Stimulated activated CD4-positive, alpha-beta T cell treated with anti-CD3 and anti-CD28 coated beads, TNF-alpha, amount 100 ng/mL, for 48 hours (primary cell): Measurements from ENCODE around the gene SMAP1.

ENCODE experiments used
- DNase-seq, 3 donors: peaks; one replicate each; pipeline ENCODE4 v3.0.0-alpha.2; 2020; ENCODE audit warnings: low read depth in 3 of 3

The SMAP1 gene

DNA sequence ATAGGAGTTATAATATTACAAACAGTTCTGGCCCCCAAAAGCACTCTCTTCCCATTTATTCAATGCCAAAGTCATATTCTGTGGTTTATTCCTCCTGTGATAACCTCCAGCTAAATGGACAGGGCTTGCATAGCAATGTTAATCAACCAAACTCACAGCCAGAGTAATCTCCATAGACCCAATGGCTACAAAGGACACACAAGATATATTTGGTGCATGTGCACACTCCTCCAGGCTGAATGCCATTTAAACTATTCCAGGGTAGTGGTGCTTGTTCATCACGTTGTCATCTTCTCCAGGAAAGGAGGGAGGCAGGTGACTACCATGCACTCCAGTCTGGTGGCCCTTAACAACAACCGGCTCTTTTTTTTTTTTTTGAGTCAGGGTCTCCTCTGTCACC is 232.4 kb downstream of the SMAP1 start:
- no peak for DNase-seq

DNA sequence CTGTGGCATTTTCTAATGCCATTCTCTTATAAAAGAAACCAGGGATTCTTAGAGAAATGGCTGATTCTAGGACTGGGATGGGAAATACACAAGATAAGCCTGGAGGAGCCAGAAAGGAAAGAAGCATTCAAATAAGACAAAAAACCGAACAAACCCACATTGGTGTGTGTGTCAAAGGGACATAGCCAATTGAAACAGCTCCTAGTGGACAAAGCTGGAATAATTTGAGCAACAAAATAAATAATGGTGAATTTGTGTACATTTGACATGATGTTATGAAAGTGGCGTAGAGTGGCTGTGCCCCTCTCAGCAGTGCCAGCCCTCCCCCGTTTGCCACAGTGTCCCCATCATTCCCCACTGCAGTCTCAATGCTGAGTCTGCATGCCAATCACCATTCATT is 233.6 kb downstream of the SMAP1 start:
- no peak for DNase-seq

GRCh38 chr6:70903665-70904452 is 236.2 kb downstream of the SMAP1 start:
- no peak for DNase-seq

DNA sequence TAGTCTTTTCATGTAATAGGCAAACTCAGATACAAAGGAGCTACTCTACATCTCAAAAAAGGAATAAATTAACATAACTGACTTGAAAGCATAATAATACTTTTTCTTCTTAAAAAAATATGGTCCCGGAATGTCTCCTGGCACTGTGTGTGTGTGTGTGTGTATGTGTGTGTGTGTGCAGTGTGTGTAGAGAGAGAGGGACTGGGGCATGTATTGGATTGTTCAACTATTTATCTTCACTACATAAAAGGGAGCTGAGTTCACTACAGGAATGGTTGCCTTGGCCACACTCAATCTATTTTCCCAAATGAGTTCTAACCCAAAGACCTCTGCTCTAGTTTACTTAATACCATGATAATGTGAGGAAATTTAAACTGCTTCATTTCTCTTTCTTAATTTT is 238.1 kb downstream of the SMAP1 start:
- DNase-seq = no peak
